RWPE2 (cell line): ENCODE measurements around the gene TANC1.

Experiments used
- ATAC-seq: fragments of 200-7000 bp; cut with Tn5 transposase; 3 replicates; pipeline ENCODE4 v1.9.1; 2021; ENCODE audit warnings: low read depth
- DNase-seq: peaks from one replicate; pipeline ENCODE4 v3.0.0-alpha.2; 2020; ENCODE audit warnings: low spot score
- H3K27ac ChIP-seq: fragments of 450-650 bp; 2 replicates; pipeline ENCODE4 v1.5.1; 2017; ENCODE audit warnings: mild to moderate bottlenecking; ENCODE audit not compliant: poor library complexity, severe bottlenecking
- H3K27me3 ChIP-seq: fragments of 250-450 bp; sonication (Bioruptor Pico); 2 replicates; pipeline ENCODE4 v1.5.1; 2021; ENCODE audit warnings: mild to moderate bottlenecking, moderate library complexity; ENCODE audit not compliant: insufficient read depth, poor library complexity, severe bottlenecking
- H3K36me3 ChIP-seq: fragments of 250-450 bp; sonication (Bioruptor Pico); 2 replicates; pipeline ENCODE4 v1.5.1; 2020; ENCODE audit warnings: low read depth, mild to moderate bottlenecking, moderate library complexity
- H3K4me1 ChIP-seq: fragments of 250-450 bp; sonication (Bioruptor Pico); 2 replicates; pipeline ENCODE4 v1.5.1; 2021; ENCODE audit warnings: mild to moderate bottlenecking, moderate library complexity; ENCODE audit not compliant: insufficient read depth, poor library complexity, severe bottlenecking
- H3K4me3 ChIP-seq: fragments of 250-450 bp; sonication (Bioruptor Pico); 2 replicates; pipeline ENCODE4 v1.5.1; 2021; ENCODE audit warnings: mild to moderate bottlenecking, moderate library complexity; ENCODE audit not compliant: severe bottlenecking
- H3K9me3 ChIP-seq: fragments of 250-450 bp; sonication (Bioruptor Pico); 2 replicates; pipeline ENCODE4 v1.5.1; 2021; ENCODE audit warnings: mild to moderate bottlenecking, moderate library complexity; ENCODE audit not compliant: severe bottlenecking
- CTCF ChIP-seq: fragments of 450-650 bp; IDR thresholded peaks from one replicate; pipeline ENCODE4 v1.5.1; 2017; ENCODE audit warnings: mild to moderate bottlenecking, moderate library complexity; ENCODE audit not compliant: poor library complexity, severe bottlenecking

The TANC1 gene

GRCh38 chr2:159131267-159131913, 162.9 kb downstream of the TANC1 start:
- no peak for TF ChIP-seq CTCF
- Histone ChIP-seq H3K4me1 (peaks cover 34% of the 10 kb centered on the region), H3K27ac (peak overlapping the region; percentile 32), H3K27me3 (no peaks in the 10 kb centered on the region), H3K9me3 (no peaks in the 10 kb centered on the region), H3K36me3 (0 out of 2 replicates have a peak, but pooled peaks cover 3% of the 10 kb centered on the region), H3K4me3 (no peak overlapping the region)
- DNase-seq, result no peak
- ATAC-seq, result no peak

- H3K4me1 ChIP-seq, result peaks cover 34% of the 10 kb centered on the region
- DNase-seq (no peak), ATAC-seq (peak; percentile 92)
- H3K27ac ChIP-seq, result peak overlapping the region; percentile 32
- H3K4me3 ChIP-seq, result no peak overlapping the region
- H3K9me3 ChIP-seq, result no peaks in the 10 kb centered on the region
- no peaks in the 10 kb centered on the region for H3K27me3 ChIP-seq
- no peak for TF ChIP-seq CTCF
- H3K36me3 ChIP-seq, result 0 out of 2 replicates have a peak, but pooled peaks cover 2% of the 10 kb centered on the region
Measured at GRCh38 chr2:159131914-159132281, 163.5 kb downstream of the TANC1 start.

- Histone ChIP-seq H3K27me3 (no peaks in the 10 kb centered on the region), H3K36me3 (no peaks in the 10 kb centered on the region), H3K4me3 (no peak overlapping the region), H3K27ac (no peak overlapping the region), H3K9me3 (no peaks in the 10 kb centered on the region), H3K4me1 (peaks cover 52% of the 10 kb centered on the region)
- peak; percentile 30 for TF ChIP-seq CTCF
- DNase-seq (no peak), ATAC-seq (no peak)
Measured at GRCh38 chr2:159133797-159134196, 165.4 kb downstream of the TANC1 start.

- no peak for DNase-seq
- TF ChIP-seq CTCF, result no peak
- Histone ChIP-seq H3K4me3 (no peak overlapping the region), H3K4me1 (peaks cover 64% of the 10 kb centered on the region), H3K9me3 (no peaks in the 10 kb centered on the region), H3K27me3 (no peaks in the 10 kb centered on the region), H3K27ac (peak overlapping the region; percentile 73), H3K36me3 (no peaks in the 10 kb centered on the region)
- no peak for ATAC-seq
Measured at GRCh38 chr2:159134979-159135378, 166.5 kb downstream of the TANC1 start.

GRCh38 chr2:159136391-159136790, 168.0 kb downstream of the TANC1 start:
- peak overlapping the region; percentile 73 for H3K27ac ChIP-seq
- TF ChIP-seq CTCF, result no peak
- H3K27me3 ChIP-seq, result no peaks in the 10 kb centered on the region
- no peaks in the 10 kb centered on the region for H3K36me3 ChIP-seq
- DNase-seq (no peak), ATAC-seq (no peak)
- H3K9me3 ChIP-seq, result no peaks in the 10 kb centered on the region
- H3K4me1 ChIP-seq, result peaks cover 71% of the 10 kb centered on the region
- no peak overlapping the region for H3K4me3 ChIP-seq
